Kidney (tissue), 14 donors: ENCODE measurements around the gene MAG. TPM values are rescaled to one million over a fixed set of nuclear protein-coding genes. Genes with fewer than 3 reads are reported as not detected.

Source experiments
- DNase-seq, 5 donors: peaks; one replicate each; pipeline ENCODE4 v3.0.0-alpha.2; 2013 to 2020
- FAIRE-seq: peaks from 2 replicates; lab custom pipeline; 2012; peaks lifted over from hg19 to GRCh38; lab: Jason Lieb, UNC
- H3K27ac ChIP-seq, 2 donors: one replicate each; pipeline ENCODE4 v1.7.0; 2013; ENCODE audit warnings: low read depth in 2 of 2, low read length in 2 of 2, inconsistent platforms in 1 of 2
- H3K27me3 ChIP-seq: one replicate; pipeline ENCODE4 v1.7.1; 2013; ENCODE audit warnings: low read length, inconsistent platforms; ENCODE audit not compliant: control insufficient read depth, insufficient read depth
- H3K36me3 ChIP-seq, 3 donors: one replicate each; pipeline versions ENCODE4 v1.7.0 to v1.7.1; 2013; ENCODE audit warnings: low read length in 3 of 3, control low read depth in 1 of 3, inconsistent platforms in 1 of 3; ENCODE audit not compliant: insufficient read depth in 3 of 3, control insufficient read depth in 2 of 3
- H3K4me1 ChIP-seq, 3 donors: one replicate each; pipeline versions ENCODE4 v1.7.0 to v1.7.1; 2013; ENCODE audit warnings: low read length in 3 of 3, inconsistent platforms in 1 of 3, low read depth in 1 of 3; ENCODE audit not compliant: control insufficient read depth in 2 of 3, insufficient read depth in 2 of 3
- H3K4me3 ChIP-seq, 3 donors: one replicate each; pipeline versions ENCODE4 v1.7.0 to v1.8.1; 2013; ENCODE audit warnings: low read length in 3 of 3, control low read depth in 1 of 3, inconsistent platforms in 1 of 3
- H3K9ac ChIP-seq, 3 donors: one replicate each; pipeline versions ENCODE4 v1.7.0 to v1.7.1; 2013; ENCODE audit warnings: low read length in 3 of 3, control low read depth in 1 of 3, inconsistent platforms in 1 of 3
- H3K9me3 ChIP-seq, 3 donors: one replicate each; pipeline versions ENCODE4 v1.7.0 to v1.7.1; 2013; ENCODE audit warnings: low read length in 3 of 3, control low read depth in 1 of 3, inconsistent platforms in 1 of 3; ENCODE audit not compliant: control insufficient read depth in 2 of 3, insufficient read depth in 1 of 3
- CTCF ChIP-seq: IDR thresholded peaks from 3 replicates; pipeline ENCODE4 v1.5.1; 2012; ENCODE audit warnings: mild to moderate bottlenecking, moderate library complexity, borderline replicate concordance; ENCODE audit not compliant: insufficient read depth; ENCODE audit errors: extremely low read depth
- intact Hi-C: fragments of 100-400 bp; cut with DNase I; formaldehyde crosslinking; loops from one replicate; pipeline ENCODE4 v1.11.1; 2022
- polyA plus RNA-seq: library from polyadenylated mRNA; stranded (reverse); fragments of 350-450 nt; fragmentation: Illumina TruSeq; extraction: RNeasy Lipid Tissue Mini Kit (QIAGEN cat#74804); gene quantifications from one replicate; pipeline ENCODE4 v1.2.3, GENCODE V29; 2014; ENCODE audit warnings: low read depth, low replicate concordance; ENCODE audit not compliant: insufficient read depth
- total RNA-seq: library from RNA; stranded (reverse); fragmentation: NEBNext Ultra II Directional; extraction: Animal tissue kit (Norgen Biotek cat#: 25700); gene quantifications from one replicate; pipeline ENCODE4 v1.2.1, GENCODE V29; 2021
- donor health status: control.
- donor health status: control.
- donor health status: control.
- donor health status: control.
- donor health status: control.
- donor health status: DM: yes; HTN: yes; CAD: no.
- donor health status: Normal renal cell carcinoma (clear cell type).

The MAG gene
- total and polyA plus RNA-seq, 2 donors from 2014 or later: 0.41 to 1.1 TPM

GRCh38 chr19:35279374-35279773 is 12.6 kb upstream of the MAG start:
- Histone ChIP-seq H3K36me3 (peaks cover 0 to 3% (median 2%) of the 10 kb centered on the region in 3 donors), H3K27ac (no peak overlapping the region), H3K9me3 (no peaks in the 10 kb centered on the region), H3K9ac (no peak overlapping the region), H3K27me3 (no peaks in the 10 kb centered on the region), H3K4me1 (no peaks in the 10 kb centered on the region), H3K4me3 (no peak overlapping the region)
- intact Hi-C loops: no loop called here
- FAIRE-seq: no peak
- TF ChIP-seq CTCF: no peak
- DNase-seq: peak in 1 of 5 donors; percentile 38

GRCh38 chr19:35279985-35280821 is 11.8 kb upstream of the MAG start:
- DNase-seq (peak in 2 of 5 donors; percentile 55 to 69), FAIRE-seq (no peak)
- intact Hi-C loops: no loop called here
- Histone ChIP-seq H3K9ac (no peak overlapping the region), H3K4me3 (no peak overlapping the region), H3K9me3 (no peaks in the 10 kb centered on the region), H3K27ac (no peak overlapping the region), H3K4me1 (no peaks in the 10 kb centered on the region), H3K27me3 (no peaks in the 10 kb centered on the region), H3K36me3 (peaks cover 0 to 3% (median 0%) of the 10 kb centered on the region in 3 donors)
- no peak for TF ChIP-seq CTCF

GRCh38 chr19:35281303-35281702 is 10.7 kb upstream of the MAG start:
- Histone ChIP-seq H3K36me3 (peaks cover 0 to 2% (median 0%) of the 10 kb centered on the region in 3 donors), H3K27ac (no peak overlapping the region), H3K9me3 (no peaks in the 10 kb centered on the region), H3K9ac (no peak overlapping the region), H3K4me1 (no peaks in the 10 kb centered on the region), H3K4me3 (no peak overlapping the region), H3K27me3 (no peaks in the 10 kb centered on the region)
- TF ChIP-seq CTCF: no peak
- FAIRE-seq (no peak), DNase-seq (peak in 1 of 5 donors; percentile 34)
- intact Hi-C loops: no loop called here
